ENCODE results near the gene RAD50.

Gene RAD50

GRCh38 chr5:132611965-132612364 is 55.2 kb downstream of the RAD50 start:
- DNase-seq: no peak
- in situ Hi-C loops (cut with HindIII; ENCODE audit: low pct_ligation_motif_present, low sequenced_read_pairs): no loop called here
- H3K27me3 ChIP-seq (replicated peaks): no peaks in the 10 kb centered on the region
- no peak overlapping the region for H3K27ac ChIP-seq
- H3K4me3 ChIP-seq (ENCODE audit: low read depth, low read length): no peak overlapping the region
- TF ChIP-seq, protein P1, sequence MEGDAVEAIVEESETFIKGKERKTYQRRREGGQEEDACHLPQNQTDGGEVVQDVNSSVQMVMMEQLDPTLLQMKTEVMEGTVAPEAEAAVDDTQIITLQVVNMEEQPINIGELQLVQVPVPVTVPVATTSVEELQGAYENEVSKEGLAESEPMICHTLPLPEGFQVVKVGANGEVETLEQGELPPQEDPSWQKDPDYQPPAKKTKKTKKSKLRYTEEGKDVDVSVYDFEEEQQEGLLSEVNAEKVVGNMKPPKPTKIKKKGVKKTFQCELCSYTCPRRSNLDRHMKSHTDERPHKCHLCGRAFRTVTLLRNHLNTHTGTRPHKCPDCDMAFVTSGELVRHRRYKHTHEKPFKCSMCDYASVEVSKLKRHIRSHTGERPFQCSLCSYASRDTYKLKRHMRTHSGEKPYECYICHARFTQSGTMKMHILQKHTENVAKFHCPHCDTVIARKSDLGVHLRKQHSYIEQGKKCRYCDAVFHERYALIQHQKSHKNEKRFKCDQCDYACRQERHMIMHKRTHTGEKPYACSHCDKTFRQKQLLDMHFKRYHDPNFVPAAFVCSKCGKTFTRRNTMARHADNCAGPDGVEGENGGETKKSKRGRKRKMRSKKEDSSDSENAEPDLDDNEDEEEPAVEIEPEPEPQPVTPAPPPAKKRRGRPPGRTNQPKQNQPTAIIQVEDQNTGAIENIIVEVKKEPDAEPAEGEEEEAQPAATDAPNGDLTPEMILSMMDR (IDR thresholded peaks at IDR 0.05; ENCODE audit: low read depth, low read length, missing control alignments): no peak
- peaks cover 8% of the 10 kb centered on the region for H3K36me3 ChIP-seq (replicated peaks)

DNA sequence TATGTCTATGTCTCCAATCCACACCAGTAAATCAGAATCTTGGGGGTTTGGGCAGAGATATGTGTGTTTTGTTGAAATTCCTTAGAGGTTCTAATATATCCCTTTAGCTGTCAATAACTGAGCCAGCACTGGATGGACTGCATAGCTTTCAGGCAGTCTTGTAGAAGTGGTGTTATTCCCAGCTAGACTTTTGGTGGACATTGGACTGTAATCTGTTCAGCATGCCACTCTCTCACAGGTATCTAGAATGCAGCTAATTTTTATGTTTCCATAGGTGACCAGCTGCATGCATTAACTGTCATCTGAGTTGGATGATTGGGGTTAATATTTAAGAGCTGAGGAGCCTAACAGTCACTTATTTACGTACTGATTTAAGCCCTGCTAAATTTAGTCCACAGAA is 56.1 kb downstream of the RAD50 start:
- no peak overlapping the region for H3K27ac ChIP-seq
- in situ Hi-C loops (cut with HindIII; ENCODE audit: low pct_ligation_motif_present, low sequenced_read_pairs): no loop called here
- TF ChIP-seq, protein P1 (IDR thresholded peaks at IDR 0.05; ENCODE audit: low read depth, low read length, missing control alignments): no peak
- no peaks in the 10 kb centered on the region for H3K27me3 ChIP-seq (replicated peaks)
- H3K4me3 ChIP-seq (ENCODE audit: low read depth, low read length): no peak overlapping the region
- no peak for DNase-seq
- peaks cover 8% of the 10 kb centered on the region for H3K36me3 ChIP-seq (replicated peaks)

- in situ Hi-C loops (cut with HindIII; ENCODE audit: low pct_ligation_motif_present, low sequenced_read_pairs): no loop called here
- Histone ChIP-seq H3K4me3 (ENCODE audit: low read depth, low read length) (no peak overlapping the region), H3K27me3 (replicated peaks) (no peaks in the 10 kb centered on the region), H3K27ac (no peak overlapping the region), H3K36me3 (replicated peaks) (peaks cover 4% of the 10 kb centered on the region)
- TF ChIP-seq, protein P1 (IDR thresholded peaks at IDR 0.05; ENCODE audit: low read depth, low read length, missing control alignments): no peak
- DNase-seq: no peak
Measured at GRCh38 chr5:132621699-132622098, 64.9 kb downstream of the RAD50 start.

DNA sequence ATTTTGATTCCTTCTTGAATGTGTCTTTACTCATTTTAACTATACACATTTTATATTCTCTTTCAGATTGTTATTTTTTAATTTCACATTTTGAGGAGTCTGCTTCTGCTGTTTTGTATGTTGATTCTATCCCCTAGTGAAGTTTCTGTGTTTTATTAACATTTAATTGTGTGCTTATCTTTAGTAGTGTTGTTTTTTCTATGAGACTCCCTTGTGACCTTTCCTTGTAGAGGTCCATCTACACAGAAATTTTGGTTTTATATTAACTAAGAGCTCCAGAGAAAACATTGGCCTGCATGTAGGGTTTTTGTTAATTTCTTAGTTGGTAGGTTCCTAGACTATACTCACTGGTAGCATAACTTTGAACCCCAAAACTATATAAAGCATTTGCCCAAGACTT is 65.8 kb downstream of the RAD50 start:
- H3K4me3 ChIP-seq (ENCODE audit: low read depth, low read length): no peak overlapping the region
- no peaks in the 10 kb centered on the region for H3K27me3 ChIP-seq (replicated peaks)
- peaks cover 4% of the 10 kb centered on the region for H3K36me3 ChIP-seq (replicated peaks)
- TF ChIP-seq, protein P1 (IDR thresholded peaks at IDR 0.05; ENCODE audit: low read depth, low read length, missing control alignments): no peak
- in situ Hi-C loops (cut with HindIII; ENCODE audit: low pct_ligation_motif_present, low sequenced_read_pairs): no loop called here
- no peak for DNase-seq
- no peak overlapping the region for H3K27ac ChIP-seq

DNA sequence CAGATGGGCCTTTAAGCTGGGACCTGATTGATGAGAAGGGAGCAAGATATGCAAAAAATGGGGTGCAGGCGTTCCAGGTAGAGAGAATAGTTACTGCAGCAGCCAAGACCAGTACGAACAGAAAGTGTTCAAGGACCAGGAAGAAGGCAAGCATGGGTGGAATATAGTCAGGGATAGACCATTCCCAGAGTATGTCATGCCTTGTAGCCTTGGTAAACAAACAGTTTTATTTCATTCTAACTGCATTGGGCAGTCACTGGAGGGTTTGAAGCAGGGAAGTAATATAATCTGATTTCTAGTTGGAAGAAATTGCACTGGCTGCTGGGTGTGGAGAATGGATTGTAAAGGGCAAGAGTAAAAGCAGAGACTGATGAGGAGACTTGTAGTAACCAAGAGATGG is 70.7 kb downstream of the RAD50 start:
- Histone ChIP-seq H3K4me3 (ENCODE audit: low read depth, low read length) (no peak overlapping the region), H3K27ac (no peak overlapping the region), H3K27me3 (replicated peaks) (no peaks in the 10 kb centered on the region), H3K36me3 (replicated peaks) (peaks cover 3% of the 10 kb centered on the region)
- no peak for DNase-seq
- TF ChIP-seq, protein P1 (IDR thresholded peaks at IDR 0.05; ENCODE audit: low read depth, low read length, missing control alignments): no peak
- in situ Hi-C loops (cut with HindIII; ENCODE audit: low pct_ligation_motif_present, low sequenced_read_pairs): no loop called here

DNA sequence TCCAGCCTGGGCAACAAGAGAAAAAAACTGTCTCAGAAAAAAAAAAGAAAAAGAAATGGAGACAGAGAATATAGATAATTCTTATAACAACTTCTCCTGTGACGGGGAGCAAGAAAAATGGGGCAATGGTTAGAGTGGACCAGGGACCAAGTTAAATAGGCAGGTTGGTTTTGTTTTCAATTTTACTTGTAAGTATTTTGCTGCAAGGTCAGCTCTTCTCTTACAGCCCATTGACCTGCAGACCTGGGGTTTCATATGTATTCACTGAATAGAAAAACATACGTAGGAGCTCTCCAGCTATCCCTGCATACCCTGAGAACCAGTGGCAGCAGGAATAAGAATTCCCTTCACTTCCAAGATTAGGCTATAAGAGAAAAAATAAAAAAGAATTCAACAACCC is 72.0 kb downstream of the RAD50 start:
- TF ChIP-seq, protein P1 (IDR thresholded peaks at IDR 0.05; ENCODE audit: low read depth, low read length, missing control alignments): no peak
- in situ Hi-C loops (cut with HindIII; ENCODE audit: low pct_ligation_motif_present, low sequenced_read_pairs): no loop called here
- H3K4me3 ChIP-seq (ENCODE audit: low read depth, low read length): no peak overlapping the region
- H3K27ac ChIP-seq: no peak overlapping the region
- DNase-seq: no peak
- H3K27me3 ChIP-seq (replicated peaks): no peaks in the 10 kb centered on the region
- H3K36me3 ChIP-seq (replicated peaks): peaks cover 3% of the 10 kb centered on the region
